ENCODE data around the gene EPDR1.

DNA sequence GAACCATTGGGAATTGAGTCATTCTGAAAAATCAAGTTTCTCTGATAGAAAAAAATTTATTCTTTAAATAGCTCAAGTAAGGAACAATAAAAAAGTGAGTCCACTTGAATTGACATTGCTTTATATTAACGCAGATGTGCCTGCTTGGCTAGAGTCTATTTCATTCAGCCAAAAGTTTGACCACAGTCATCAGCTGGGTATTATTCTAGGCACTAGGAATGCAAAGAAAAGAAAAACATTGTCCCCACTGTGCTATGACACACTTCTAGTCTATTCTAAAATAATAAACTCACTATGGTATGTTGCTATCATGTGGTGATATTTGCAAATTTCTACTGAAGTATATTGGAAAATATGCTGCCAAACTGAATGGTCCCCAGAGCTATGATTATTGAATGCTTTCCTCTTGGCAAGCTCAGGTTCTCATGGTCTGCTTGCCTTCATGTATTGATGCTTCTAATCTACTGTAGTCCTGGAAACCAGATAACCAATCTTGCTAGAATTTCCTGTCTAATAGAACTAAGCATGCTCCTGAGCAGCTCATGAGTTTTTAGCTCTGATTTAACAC, 12.1 kb upstream of the EPDR1 start:
- TF ChIP-seq POLR2A (IDR thresholded peaks at IDR 0.05; ENCODE audit: low read length): no peak
- no peak for TF ChIP-seq GATA1 (IDR thresholded peaks at IDR 0.05; ENCODE audit: low read depth, low read length)

Measured in erythroblast (primary cell).